Activated naive CD8-positive, alpha-beta T cell treated with anti-CD3 and anti-CD28 coated beads, Interleukin-2, amount 50 U/mL, for 24 hours (primary cell): Measurements from ENCODE around the gene BOK.

Source experiments
- ATAC-seq: fragments of 150-1000 bp; cut with Tn5 transposase; one replicate; pipeline ENCODE4 v1.10.0; 2021
- DNase-seq: peaks from one replicate; pipeline ENCODE4 v3.0.0; 2021
- H3K27ac Mint-ChIP-seq: one replicate; pipeline ENCODE4 v1.8.0; 2021; ENCODE audit warnings: mild to moderate bottlenecking, mixed read lengths
- H3K27me3 Mint-ChIP-seq: one replicate; pipeline ENCODE4 v1.8.0; 2021; ENCODE audit warnings: mixed read lengths
- H3K36me3 Mint-ChIP-seq: one replicate; pipeline ENCODE4 v1.8.0; 2021; ENCODE audit warnings: low read depth, mixed read lengths
- H3K4me1 Mint-ChIP-seq: one replicate; pipeline ENCODE4 v1.8.0; 2021; ENCODE audit warnings: mixed read lengths
- H3K4me3 Mint-ChIP-seq: one replicate; pipeline ENCODE4 v1.8.0; 2021; ENCODE audit warnings: mild to moderate bottlenecking, moderate library complexity, mixed read lengths
- H3K9me3 Mint-ChIP-seq: one replicate; pipeline ENCODE4 v1.8.0; 2021; ENCODE audit warnings: mixed read lengths

BOK gene

DNA sequence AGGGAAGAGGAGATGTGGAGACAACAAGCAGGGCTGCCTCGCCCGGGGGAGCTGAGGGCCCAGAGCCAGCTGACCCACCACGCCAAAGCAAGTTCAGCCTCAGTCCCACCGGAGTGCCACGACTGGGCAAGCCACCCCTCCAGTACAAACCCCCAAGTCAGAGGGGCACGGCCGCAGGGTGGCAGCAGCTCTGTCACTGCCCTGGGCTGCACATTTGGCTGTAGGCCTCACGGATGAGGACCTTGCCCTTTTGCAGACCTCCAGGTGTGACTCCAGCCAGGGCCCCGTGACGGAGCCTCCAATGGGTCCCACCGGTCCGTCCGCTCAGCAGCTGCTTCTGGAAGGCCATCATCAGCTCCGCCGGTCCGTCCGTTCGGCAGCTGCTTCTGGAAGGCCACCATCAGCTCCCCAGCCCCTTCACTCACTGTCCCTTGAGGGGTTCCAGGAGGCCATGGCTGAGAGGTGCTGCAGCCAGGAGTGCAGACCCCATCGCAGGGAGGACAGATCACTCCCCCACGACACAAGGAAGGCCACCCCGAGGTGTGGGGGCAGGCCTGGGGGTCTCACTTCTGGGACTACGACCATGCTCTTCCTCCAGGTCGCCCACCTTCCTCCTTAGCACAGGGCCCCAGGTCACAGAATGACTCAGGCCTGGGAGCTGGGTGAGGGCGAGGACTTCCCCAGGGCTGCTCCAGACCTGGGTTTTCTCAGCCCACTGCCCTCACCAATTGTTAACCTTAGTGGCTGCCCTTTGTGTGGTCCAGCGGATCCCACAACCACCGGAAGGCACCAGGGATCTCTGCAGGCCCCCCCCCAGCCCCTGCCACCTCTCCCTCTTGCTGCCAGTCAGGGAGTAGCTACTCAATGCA, 25.6 kb upstream of the BOK start:
- no peak for ATAC-seq
- no peak overlapping the region for H3K4me3 Mint-ChIP-seq
- no peaks in the 10 kb centered on the region for H3K36me3 Mint-ChIP-seq
- H3K27me3 Mint-ChIP-seq: no peaks in the 10 kb centered on the region
- DNase-seq: no peak
- H3K27ac Mint-ChIP-seq: no peak overlapping the region
- H3K4me1 Mint-ChIP-seq: no peaks in the 10 kb centered on the region
- no peaks in the 10 kb centered on the region for H3K9me3 Mint-ChIP-seq

DNA sequence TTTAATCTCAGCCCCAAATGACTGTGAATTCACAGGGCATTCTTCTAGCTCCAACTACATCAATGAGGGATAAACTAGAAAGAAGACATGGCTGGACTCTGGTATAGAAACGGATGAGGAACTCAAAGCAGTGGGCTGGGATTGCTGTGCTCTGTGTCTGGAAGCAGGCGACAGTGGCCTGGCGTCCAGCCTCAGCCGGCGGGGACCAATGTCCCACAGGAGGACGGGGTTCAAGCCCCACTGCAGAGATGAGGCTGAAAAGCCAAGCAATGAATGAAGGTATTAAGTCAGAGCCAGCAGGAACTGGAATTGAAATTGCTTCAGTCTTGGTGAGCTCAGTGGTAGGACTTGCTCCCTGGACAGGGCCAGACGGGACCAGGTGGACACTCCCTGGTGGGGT, 24.3 kb upstream of the BOK start:
- Mint-ChIP-seq H3K36me3 (no peaks in the 10 kb centered on the region), H3K9me3 (no peaks in the 10 kb centered on the region), H3K27ac (no peak overlapping the region), H3K4me3 (no peak overlapping the region), H3K27me3 (peaks cover 6% of the 10 kb centered on the region), H3K4me1 (no peaks in the 10 kb centered on the region)
- DNase-seq: no peak
- ATAC-seq: no peak

DNA sequence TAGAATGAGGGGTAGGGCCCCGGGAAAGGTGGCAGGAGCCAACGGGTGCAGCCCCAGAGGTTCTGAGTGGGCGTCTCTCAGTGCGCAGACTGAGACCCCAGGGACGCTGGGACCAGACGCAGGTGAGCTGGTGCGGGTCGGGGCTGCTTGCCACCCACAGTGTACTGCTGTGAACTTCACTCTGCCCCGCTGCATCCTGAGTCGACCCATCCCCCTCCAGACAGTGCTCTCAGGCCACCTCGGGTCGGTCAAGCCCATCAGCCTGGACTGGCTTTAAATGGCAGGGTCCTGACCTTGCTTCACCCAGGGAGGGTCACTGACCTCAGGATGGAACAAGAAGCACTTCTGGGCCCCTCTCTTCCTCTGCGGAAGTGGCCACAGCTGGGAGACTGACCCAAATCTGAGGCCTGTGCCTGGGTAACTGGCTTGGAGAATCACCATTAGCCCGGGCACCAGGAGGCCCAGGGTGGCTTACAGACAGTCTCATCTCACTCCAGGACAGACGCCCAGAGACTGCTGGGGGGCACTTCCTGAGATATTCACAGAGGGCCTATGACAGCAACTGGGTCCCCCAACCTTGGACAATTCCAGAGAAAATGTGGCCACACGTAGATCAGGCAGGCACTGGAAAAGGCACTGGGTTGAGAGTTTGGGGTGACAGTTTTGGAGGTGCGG, 23.7 kb upstream of the BOK start:
- H3K27me3 Mint-ChIP-seq: peaks cover 6% of the 10 kb centered on the region
- H3K4me3 Mint-ChIP-seq: no peak overlapping the region
- no peaks in the 10 kb centered on the region for H3K4me1 Mint-ChIP-seq
- DNase-seq: no peak
- H3K36me3 Mint-ChIP-seq: no peaks in the 10 kb centered on the region
- no peak for ATAC-seq
- no peaks in the 10 kb centered on the region for H3K9me3 Mint-ChIP-seq
- H3K27ac Mint-ChIP-seq: no peak overlapping the region

DNA sequence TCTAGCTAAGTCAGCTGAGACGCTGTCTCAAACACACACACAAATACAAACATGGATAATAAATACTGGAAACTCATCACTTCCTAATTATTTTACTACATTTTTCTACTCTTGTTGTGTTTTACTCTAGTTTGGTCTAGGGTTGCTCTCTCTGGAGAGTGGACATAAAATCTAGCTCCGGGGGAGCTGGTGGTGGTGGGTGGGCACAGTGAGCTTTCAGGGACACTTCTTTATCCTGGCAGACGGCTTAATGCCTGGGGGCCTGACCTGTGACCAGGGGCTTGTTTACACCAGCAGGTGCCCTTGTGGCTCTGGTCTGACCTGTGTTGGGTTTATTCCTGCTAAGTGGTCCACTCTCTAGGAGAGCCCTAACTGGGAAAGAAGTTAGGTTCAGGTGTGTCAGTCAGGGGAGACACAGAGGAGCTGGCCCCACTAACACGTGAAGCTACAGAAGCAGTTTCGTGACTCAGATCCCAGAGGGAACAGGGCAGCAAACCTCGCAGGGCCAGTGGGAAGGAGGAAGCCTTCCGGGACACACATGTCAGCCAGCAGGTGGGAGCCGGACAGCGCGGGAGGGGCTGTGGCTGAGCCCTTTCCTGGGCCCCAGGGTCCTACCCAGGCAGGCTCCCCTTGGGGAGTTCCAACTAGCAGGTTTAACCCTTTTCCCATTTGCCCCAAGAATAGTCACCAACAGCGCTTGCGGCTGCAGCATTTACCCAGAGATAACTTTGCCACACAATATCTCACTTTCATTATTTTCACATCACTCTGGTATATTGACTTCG, 22.5 kb upstream of the BOK start:
- Mint-ChIP-seq H3K36me3 (no peaks in the 10 kb centered on the region), H3K27me3 (peaks cover 13% of the 10 kb centered on the region), H3K27ac (no peak overlapping the region), H3K4me3 (no peak overlapping the region), H3K4me1 (peaks cover 3% of the 10 kb centered on the region), H3K9me3 (no peaks in the 10 kb centered on the region)
- ATAC-seq (no peak), DNase-seq (no peak)

DNA sequence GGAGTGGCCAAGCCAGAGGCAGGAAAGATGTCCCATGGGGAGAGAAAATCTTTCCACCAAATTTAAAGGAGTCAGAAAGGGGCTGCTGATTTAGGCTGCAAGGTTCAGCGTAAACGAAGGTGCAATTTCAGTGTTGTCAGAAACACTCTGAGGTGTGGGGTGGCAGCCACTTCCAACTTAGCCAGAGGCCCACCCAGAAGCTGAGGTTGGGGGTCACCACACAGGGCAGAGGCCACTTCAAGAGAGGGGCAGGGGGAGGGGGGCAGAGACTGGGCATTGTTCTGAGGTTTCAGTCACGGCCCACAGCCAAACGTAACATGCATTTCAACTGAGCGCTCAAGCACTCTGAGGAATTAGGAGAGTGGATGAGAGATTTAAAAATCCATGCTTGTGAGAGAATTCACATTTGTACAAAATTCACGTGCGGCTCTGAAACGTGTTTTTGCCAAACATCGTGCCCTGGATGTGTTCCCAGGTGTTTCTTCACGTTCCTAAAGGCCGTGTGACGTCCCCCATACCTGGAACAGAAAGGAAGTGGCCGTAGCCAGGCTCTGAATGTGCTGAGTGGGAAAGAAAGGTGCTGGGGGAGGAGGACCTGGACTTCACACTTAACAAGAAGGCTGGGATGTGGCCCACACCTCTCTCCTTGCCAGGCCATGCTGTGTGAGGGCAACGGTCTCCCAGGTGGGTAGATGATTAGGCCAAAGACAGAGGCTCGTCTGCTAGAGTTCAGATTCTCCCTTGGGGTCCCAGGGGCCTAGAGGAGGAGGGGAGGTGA, 19.5 kb upstream of the BOK start:
- Mint-ChIP-seq H3K27me3 (peaks cover 28% of the 10 kb centered on the region), H3K27ac (no peak overlapping the region), H3K36me3 (no peaks in the 10 kb centered on the region), H3K9me3 (no peaks in the 10 kb centered on the region), H3K4me1 (peaks cover 3% of the 10 kb centered on the region), H3K4me3 (no peak overlapping the region)
- no peak for ATAC-seq
- DNase-seq: no peak

DNA sequence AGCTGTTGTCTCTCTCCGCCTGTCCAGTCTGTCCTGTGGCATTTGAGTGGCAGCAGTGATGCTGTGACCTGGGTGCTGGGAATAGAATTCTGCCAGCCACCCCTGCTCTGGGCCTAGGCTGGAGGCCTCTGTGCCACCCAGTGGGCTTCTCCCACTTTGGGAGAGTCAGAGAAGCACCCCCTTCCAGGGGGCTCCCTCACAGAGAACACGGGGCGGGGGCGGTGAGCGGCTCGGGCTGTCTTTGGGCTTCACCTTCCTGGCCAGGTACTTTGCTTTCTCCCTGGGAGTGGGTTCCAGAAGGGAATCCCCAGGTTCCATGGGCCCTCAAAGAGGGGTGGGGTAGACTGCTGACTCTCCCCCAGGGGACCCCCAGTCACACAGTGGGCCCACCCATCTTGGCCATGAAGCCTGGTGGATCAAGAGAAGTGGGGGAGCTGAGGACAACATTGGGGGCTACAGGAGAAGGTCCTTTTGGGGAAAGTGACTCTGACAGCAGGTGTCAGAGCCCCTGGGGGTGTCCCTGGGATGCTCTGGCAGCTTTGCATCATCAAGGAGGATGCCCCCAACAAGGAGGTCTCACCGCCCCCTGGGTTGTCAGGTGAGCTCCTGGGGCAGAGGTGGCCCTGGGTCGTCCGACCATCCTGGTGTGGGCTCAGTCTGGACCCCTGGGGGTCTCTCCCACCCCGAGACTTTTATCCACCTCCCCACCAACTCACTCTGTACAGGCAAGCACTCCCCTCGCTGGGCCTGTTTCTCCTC, 18.8 kb upstream of the BOK start:
- no peak for DNase-seq
- no peak overlapping the region for H3K4me3 Mint-ChIP-seq
- no peak overlapping the region for H3K27ac Mint-ChIP-seq
- no peaks in the 10 kb centered on the region for H3K36me3 Mint-ChIP-seq
- H3K9me3 Mint-ChIP-seq: no peaks in the 10 kb centered on the region
- peaks cover 3% of the 10 kb centered on the region for H3K4me1 Mint-ChIP-seq
- no peak for ATAC-seq
- H3K27me3 Mint-ChIP-seq: peaks cover 28% of the 10 kb centered on the region

DNA sequence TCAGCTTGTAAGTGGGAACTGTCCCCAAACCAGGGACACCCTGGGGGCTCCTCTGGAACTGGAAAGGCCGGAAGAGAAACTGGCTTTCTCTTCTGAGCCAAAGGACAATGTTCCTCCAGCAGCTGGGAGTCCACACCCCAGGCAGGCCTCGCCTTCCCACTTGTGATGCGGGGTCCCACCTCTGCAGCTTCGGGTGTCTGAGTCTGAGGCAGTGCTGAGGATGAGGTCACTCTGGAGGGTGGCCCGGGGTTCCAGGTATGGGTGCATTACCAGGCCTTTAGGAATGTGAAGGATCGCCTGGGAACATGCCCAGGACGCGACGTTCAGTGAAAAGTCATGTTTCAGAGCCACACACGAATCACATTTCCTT, 18.2 kb upstream of the BOK start:
- Mint-ChIP-seq H3K27me3 (peaks cover 28% of the 10 kb centered on the region), H3K27ac (no peak overlapping the region), H3K9me3 (no peaks in the 10 kb centered on the region), H3K4me1 (peaks cover 3% of the 10 kb centered on the region), H3K36me3 (no peaks in the 10 kb centered on the region), H3K4me3 (no peak overlapping the region)
- ATAC-seq: no peak
- DNase-seq: no peak

DNA sequence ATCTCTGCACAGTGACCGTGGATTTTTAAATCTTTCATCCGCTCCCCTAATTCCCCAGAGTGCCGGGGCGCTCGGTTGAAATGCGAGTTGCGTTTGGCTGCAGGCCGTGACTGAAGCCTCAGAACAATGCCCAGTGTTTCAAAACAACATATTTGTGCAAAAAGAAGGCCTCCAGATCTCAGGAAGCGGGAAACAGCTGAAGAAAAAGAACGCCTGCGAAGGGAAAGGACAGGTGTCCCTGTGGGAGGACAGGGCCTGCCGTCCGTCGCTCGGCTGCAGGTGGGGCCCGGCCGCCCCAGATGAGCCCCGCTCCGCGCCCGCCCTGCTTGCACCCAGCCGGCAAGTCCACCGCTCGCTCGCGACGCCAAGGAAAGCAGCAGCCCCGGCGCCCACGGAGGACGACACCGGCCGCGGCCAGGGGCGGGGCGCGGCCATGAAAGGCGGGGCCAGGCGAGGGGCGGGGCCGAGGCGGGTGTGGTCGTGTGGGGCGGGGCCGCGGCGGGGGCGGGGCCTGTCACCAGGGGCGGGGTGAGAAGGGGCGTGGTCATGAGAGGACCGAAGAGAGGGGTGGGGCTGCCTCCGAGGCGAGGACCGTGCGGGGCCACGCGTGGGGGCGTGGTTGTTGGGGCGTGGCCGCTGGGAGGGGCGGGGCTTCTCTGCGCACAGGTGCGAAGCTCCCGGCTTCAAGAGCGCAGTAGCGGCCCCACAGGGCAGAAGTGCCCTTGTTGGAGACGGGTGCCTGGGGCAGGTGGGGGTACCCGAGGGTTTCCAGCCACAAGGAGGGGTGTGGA, 17.6 kb upstream of the BOK start:
- ATAC-seq (peak; percentile 60), DNase-seq (peak; percentile 70)
- Mint-ChIP-seq H3K27ac (no peak overlapping the region), H3K27me3 (peaks cover 28% of the 10 kb centered on the region), H3K4me1 (peaks cover 3% of the 10 kb centered on the region), H3K4me3 (no peak overlapping the region), H3K9me3 (no peaks in the 10 kb centered on the region), H3K36me3 (no peaks in the 10 kb centered on the region)

DNA sequence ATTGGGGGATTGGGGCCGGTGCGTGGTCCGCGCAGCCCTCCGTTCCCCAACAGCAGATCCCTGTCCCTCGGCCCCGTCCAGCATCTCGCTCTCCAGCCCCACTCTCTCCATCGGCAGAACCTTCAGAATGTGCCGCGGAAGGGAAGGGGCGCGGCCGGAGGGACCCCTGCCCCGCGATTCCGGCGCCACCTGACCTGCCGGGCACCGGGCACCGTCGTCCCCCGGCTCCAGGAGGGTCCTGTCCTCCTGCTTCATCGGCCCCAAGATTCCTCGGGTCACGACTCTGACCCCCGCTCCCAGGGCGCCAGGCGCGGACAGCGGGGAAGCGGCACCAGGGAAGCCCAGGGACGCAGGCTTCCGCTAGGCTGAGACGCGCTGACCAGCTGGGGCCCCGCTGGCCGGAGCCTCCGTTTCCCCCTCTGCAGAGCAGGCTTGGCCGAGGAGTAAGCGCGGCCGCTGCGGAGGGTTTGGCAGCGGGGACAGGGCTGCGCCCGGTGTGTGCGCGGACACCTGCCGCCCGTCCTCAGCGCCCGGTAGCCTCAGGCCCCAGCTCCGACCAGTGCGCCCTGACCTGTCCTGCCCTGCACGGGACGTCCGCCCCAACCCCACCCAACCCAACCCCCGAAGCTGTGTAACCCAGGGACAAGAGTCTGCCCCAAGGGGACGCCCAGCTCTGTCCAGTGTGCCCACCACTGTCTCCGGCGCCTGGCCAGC, 16.8 kb upstream of the BOK start:
- Mint-ChIP-seq H3K9me3 (no peaks in the 10 kb centered on the region), H3K4me3 (no peak overlapping the region)
- no peak for DNase-seq

DNA sequence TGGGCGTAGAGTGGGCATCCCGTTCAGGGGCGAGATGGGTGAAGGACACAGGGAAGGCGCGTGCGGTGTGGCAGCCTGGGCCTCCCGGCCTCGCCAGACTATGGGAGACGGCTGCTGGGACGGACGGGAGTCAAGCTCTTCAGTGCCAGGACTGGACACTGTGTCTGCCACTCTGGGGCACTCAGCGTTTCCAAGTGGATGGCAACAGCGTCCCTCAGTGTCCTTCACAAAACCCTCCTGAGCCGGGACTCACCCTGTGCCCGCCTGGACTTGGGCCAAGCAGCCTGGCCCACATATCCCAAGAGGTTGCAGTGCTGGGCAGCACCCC, 16.3 kb upstream of the BOK start:
- H3K36me3 Mint-ChIP-seq: no peaks in the 10 kb centered on the region
- no peak overlapping the region for H3K27ac Mint-ChIP-seq
- ATAC-seq (no peak), DNase-seq (no peak)
- H3K27me3 Mint-ChIP-seq: peaks cover 28% of the 10 kb centered on the region
- H3K9me3 Mint-ChIP-seq: no peaks in the 10 kb centered on the region
- no peak overlapping the region for H3K4me3 Mint-ChIP-seq
- H3K4me1 Mint-ChIP-seq: peaks cover 3% of the 10 kb centered on the region

More for the DNA sequence above, 16.8 kb upstream of the BOK start:
- H3K27ac Mint-ChIP-seq: no peak overlapping the region
- H3K27me3 Mint-ChIP-seq: peaks cover 28% of the 10 kb centered on the region
- ATAC-seq: no peak
- H3K4me1 Mint-ChIP-seq: peaks cover 3% of the 10 kb centered on the region
- H3K36me3 Mint-ChIP-seq: no peaks in the 10 kb centered on the region

DNA sequence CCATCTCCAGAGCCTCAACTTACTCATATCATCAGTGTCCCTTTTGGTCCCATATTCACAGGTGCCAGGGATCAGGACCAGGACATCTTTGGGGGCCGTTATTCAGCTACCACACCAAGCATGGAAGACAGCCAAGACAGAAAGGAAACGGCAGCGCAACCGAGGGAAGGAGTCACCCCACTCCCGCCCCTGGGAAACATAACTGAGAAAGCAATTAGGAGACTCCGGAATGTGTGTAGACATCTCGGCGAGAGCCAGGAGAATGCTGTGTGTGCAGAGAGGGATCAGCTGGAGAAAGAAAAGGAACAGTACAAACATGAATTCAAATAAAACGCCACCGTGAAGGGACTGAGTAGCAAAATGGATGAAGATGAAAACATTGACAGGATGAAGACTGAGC, 13.4 kb upstream of the BOK start:
- H3K4me1 Mint-ChIP-seq: peaks cover 3% of the 10 kb centered on the region
- H3K4me3 Mint-ChIP-seq: no peak overlapping the region
- H3K36me3 Mint-ChIP-seq: no peaks in the 10 kb centered on the region
- DNase-seq (no peak), ATAC-seq (no peak)
- no peaks in the 10 kb centered on the region for H3K9me3 Mint-ChIP-seq
- no peak overlapping the region for H3K27ac Mint-ChIP-seq
- peaks cover 35% of the 10 kb centered on the region for H3K27me3 Mint-ChIP-seq

DNA sequence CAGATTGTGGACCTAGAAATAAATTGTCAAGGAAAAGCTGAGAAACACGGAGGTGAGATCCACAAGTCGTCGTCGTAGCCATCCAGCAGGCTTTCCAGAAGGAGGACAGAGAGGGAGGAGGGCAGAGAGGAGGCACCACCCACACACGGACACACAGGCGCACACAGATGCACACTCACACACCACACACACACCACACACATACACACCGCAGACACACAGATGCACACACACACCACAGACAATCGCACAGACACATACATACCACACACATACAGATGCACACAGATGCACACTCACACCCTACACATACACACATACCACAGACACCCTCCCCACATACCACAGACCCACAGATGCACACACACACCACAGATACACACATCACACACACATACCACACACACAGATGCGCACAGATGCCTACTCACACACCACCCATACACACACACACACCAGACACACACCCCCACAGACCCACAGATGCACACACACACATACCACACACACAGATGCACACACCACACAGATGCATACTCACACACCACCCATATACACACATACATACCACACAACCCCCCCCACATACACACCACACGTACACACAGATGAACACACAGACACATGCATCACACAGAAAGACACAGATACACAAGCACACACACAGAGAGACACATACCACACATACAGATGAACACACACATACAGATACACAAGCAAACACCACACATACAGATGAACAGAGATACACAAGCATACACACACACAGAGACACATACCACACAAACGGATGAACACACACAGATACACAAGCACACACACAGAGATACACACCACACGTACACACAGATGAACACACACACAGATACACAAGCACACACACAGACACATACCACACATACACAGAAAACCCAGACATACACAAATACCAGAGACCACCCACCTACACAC, 12.7 kb upstream of the BOK start:
- H3K4me3 Mint-ChIP-seq: no peak overlapping the region

More for the DNA sequence above, 12.7 kb upstream of the BOK start:
- DNase-seq (no peak), ATAC-seq (no peak)
- H3K9me3 Mint-ChIP-seq: no peaks in the 10 kb centered on the region
- no peak overlapping the region for H3K27ac Mint-ChIP-seq
- H3K36me3 Mint-ChIP-seq: no peaks in the 10 kb centered on the region
- no peaks in the 10 kb centered on the region for H3K4me1 Mint-ChIP-seq
- peaks cover 29% of the 10 kb centered on the region for H3K27me3 Mint-ChIP-seq
